NB4 (cell line): ENCODE results near the gene SLC22A7.

Experiments used
- CTCF ChIP-seq: IDR thresholded peaks from one replicate; pipeline ENCODE4 v1.5.1; 2012; ENCODE audit warnings: low read depth, low read length
- POLR2A ChIP-seq: IDR thresholded peaks from 2 replicates; pipeline ENCODE4 v1.6.1; 2011; ENCODE audit warnings: mild to moderate bottlenecking; ENCODE audit not compliant: insufficient read length; ENCODE audit errors: extremely low read depth

- TF ChIP-seq CTCF = no peak
- TF ChIP-seq POLR2A = no peak
Measured at GRCh38 chr6:43299338-43300293, 1.6 kb downstream of the SLC22A7 start.
